HL-60 (cell line): ENCODE results near the gene VIPR2.

Source experiments
- DNase-seq, 2 experiments: peaks; one replicate each; pipeline ENCODE4 v3.0.0-alpha.2; 2010 to 2020; ENCODE audit warnings: low read depth in 1 of 2, low spot score in 1 of 2
- H3K27ac ChIP-seq: fragments of 250-450 bp; sonication (Bioruptor Pico); replicated peaks from 2 replicates; pipeline ENCODE4 v1.5.1; 2020; ENCODE audit warnings: mild to moderate bottlenecking, moderate library complexity
- H3K27me3 ChIP-seq: fragments of 250-450 bp; sonication (Bioruptor Pico); 2 replicates; pipeline ENCODE4 v1.5.1; 2021; ENCODE audit warnings: mild to moderate bottlenecking, moderate library complexity; ENCODE audit not compliant: insufficient read depth, poor library complexity, severe bottlenecking
- H3K4me3 ChIP-seq: replicated peaks from 2 replicates; pipeline ENCODE4 v1.5.1; 2011; ENCODE audit warnings: mild to moderate bottlenecking, control low read depth, low read length; ENCODE audit not compliant: insufficient read depth
- GABPA ChIP-seq: IDR thresholded peaks from 2 replicates; pipeline ENCODE4 v1.6.1; 2012; ENCODE audit warnings: low read depth
- POLR2AphosphoS5 ChIP-seq: IDR thresholded peaks from 2 replicates; pipeline ENCODE4 v1.6.1; 2012; ENCODE audit warnings: low read depth
- SPI1 ChIP-seq: IDR thresholded peaks from 2 replicates; pipeline ENCODE4 v1.6.1; 2012; ENCODE audit warnings: low read depth, mild to moderate bottlenecking, borderline replicate concordance
- TF ChIP-seq, protein P1 (sequence below): IDR thresholded peaks from 2 replicates; pipeline ENCODE4 v1.6.1; 2012; ENCODE audit warnings: low read depth; ENCODE audit not compliant: insufficient replicate concordance
- TF ChIP-seq, protein P2 (sequence below): IDR thresholded peaks from one replicate; pipeline ENCODE4 v1.5.1; 2011; ENCODE audit warnings: low read length, control low read depth, inconsistent platforms; ENCODE audit not compliant: insufficient read depth

Gene VIPR2

DNA sequence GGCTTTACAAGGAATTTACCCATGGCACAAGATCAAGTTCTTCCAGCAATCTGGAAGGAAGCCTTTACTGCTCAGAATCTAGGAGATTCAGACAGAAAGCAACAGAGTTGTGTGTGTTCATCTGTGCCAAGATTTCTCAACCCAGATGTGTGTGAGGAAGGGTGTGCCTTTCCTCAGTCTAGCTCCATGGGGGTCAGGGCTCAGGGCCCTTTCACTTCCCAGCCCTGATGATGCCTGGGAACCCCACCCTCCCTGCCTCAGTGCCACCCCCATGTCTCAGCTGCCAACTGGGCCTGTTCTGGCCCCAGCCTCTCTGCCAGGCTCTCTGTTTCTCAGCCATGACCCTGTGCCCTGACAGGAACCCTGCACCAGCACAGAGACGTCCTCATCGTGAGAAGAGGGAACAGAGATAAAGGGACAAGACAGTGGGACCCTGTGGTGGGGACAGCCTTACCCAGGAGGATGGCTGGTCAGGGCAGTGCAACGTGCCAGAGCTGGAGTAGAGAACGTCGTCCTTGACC is 102.0 kb downstream of the VIPR2 start:
- TF ChIP-seq, protein P1, sequence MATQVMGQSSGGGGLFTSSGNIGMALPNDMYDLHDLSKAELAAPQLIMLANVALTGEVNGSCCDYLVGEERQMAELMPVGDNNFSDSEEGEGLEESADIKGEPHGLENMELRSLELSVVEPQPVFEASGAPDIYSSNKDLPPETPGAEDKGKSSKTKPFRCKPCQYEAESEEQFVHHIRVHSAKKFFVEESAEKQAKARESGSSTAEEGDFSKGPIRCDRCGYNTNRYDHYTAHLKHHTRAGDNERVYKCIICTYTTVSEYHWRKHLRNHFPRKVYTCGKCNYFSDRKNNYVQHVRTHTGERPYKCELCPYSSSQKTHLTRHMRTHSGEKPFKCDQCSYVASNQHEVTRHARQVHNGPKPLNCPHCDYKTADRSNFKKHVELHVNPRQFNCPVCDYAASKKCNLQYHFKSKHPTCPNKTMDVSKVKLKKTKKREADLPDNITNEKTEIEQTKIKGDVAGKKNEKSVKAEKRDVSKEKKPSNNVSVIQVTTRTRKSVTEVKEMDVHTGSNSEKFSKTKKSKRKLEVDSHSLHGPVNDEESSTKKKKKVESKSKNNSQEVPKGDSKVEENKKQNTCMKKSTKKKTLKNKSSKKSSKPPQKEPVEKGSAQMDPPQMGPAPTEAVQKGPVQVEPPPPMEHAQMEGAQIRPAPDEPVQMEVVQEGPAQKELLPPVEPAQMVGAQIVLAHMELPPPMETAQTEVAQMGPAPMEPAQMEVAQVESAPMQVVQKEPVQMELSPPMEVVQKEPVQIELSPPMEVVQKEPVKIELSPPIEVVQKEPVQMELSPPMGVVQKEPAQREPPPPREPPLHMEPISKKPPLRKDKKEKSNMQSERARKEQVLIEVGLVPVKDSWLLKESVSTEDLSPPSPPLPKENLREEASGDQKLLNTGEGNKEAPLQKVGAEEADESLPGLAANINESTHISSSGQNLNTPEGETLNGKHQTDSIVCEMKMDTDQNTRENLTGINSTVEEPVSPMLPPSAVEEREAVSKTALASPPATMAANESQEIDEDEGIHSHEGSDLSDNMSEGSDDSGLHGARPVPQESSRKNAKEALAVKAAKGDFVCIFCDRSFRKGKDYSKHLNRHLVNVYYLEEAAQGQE = no peak
- no peak for TF ChIP-seq GABPA
- no peak for TF ChIP-seq POLR2AphosphoS5
- TF ChIP-seq SPI1 = no peak
- TF ChIP-seq, protein P2, sequence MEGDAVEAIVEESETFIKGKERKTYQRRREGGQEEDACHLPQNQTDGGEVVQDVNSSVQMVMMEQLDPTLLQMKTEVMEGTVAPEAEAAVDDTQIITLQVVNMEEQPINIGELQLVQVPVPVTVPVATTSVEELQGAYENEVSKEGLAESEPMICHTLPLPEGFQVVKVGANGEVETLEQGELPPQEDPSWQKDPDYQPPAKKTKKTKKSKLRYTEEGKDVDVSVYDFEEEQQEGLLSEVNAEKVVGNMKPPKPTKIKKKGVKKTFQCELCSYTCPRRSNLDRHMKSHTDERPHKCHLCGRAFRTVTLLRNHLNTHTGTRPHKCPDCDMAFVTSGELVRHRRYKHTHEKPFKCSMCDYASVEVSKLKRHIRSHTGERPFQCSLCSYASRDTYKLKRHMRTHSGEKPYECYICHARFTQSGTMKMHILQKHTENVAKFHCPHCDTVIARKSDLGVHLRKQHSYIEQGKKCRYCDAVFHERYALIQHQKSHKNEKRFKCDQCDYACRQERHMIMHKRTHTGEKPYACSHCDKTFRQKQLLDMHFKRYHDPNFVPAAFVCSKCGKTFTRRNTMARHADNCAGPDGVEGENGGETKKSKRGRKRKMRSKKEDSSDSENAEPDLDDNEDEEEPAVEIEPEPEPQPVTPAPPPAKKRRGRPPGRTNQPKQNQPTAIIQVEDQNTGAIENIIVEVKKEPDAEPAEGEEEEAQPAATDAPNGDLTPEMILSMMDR = no peak
- no peak overlapping the region for H3K27ac ChIP-seq
- no peak overlapping the region for H3K4me3 ChIP-seq
- no peaks in the 10 kb centered on the region for H3K27me3 ChIP-seq
- DNase-seq = no peak

DNA sequence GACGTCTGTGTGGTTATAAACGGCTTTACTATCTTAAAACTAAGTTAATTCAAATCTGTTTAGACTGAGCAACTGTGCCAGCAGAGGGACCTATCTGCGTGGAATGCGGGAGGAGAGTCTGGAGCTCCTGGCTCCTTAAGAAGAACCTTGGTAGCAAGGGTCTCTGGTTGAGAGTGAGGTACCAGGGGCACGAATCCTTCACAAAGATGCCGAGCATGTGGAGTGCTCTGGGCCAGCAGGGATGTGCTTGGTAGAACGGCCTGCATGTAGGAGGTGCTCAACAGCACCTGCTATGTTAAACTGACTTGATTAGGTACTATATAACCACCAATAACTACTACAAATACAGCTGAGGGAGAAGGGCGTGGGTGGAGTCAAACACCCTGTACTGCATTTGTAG is 102.6 kb downstream of the VIPR2 start:
- H3K27me3 ChIP-seq = no peaks in the 10 kb centered on the region
- no peak for DNase-seq
- no peak overlapping the region for H3K4me3 ChIP-seq
- H3K27ac ChIP-seq = no peak overlapping the region
- TF ChIP-seq, protein P1 = no peak
- no peak for TF ChIP-seq GABPA
- no peak for TF ChIP-seq POLR2AphosphoS5
- TF ChIP-seq, protein P2 = no peak
- TF ChIP-seq SPI1 = no peak

DNA sequence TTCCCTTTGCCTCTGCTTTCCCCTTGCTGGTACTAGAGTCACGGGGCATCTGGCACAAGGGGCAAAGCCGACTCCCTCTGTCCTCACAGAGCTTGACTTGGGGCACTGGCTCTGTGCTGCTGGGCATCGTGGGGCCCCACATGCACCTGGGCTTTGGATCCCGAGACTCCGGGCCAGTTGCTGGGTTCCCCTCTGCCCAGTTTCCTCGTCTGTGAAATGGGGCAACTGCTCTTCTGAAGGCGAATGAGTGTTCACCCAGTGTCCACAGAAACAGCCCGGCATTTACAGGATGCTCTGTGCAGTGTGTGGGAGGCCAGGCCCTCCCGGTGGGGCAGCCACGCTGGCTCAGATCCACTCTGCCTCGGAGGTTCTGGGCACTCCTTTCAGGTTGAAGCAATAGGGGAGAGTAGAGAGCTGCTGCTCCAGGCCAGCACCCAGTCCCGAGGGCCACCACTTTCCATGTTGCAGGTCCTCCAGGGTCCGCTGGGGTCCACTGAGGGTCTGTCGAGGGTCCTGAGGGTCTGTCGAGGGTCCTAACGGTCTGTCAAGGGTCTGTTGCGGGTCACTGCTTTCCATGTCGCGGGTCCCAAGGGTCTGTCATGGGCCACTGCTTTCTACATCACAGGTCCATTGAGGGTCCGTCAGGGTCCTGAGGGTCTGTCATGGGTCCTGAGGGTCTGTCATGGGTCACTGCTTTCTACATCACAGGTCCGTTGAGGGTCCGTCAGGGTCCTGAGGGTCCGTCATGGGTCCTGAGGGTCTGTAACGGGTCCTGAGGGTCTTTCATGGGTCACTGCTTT is 103.6 kb downstream of the VIPR2 start:
- TF ChIP-seq, protein P2 = no peak
- no peak for TF ChIP-seq POLR2AphosphoS5
- TF ChIP-seq SPI1 = no peak
- no peak for TF ChIP-seq GABPA
- TF ChIP-seq, protein P1 = no peak
- no peak for DNase-seq
- H3K27me3 ChIP-seq = no peaks in the 10 kb centered on the region
- H3K4me3 ChIP-seq = no peak overlapping the region
- H3K27ac ChIP-seq = no peak overlapping the region
